Measurements from ENCODE around the gene HPCAL1. TPM values are rescaled to one million over a fixed set of nuclear protein-coding genes. Genes with fewer than 3 reads are reported as not detected.

HPCAL1 gene
- total RNA-seq, 2 donors from 2014 or later: 41.0 to 66.3 TPM

DNA sequence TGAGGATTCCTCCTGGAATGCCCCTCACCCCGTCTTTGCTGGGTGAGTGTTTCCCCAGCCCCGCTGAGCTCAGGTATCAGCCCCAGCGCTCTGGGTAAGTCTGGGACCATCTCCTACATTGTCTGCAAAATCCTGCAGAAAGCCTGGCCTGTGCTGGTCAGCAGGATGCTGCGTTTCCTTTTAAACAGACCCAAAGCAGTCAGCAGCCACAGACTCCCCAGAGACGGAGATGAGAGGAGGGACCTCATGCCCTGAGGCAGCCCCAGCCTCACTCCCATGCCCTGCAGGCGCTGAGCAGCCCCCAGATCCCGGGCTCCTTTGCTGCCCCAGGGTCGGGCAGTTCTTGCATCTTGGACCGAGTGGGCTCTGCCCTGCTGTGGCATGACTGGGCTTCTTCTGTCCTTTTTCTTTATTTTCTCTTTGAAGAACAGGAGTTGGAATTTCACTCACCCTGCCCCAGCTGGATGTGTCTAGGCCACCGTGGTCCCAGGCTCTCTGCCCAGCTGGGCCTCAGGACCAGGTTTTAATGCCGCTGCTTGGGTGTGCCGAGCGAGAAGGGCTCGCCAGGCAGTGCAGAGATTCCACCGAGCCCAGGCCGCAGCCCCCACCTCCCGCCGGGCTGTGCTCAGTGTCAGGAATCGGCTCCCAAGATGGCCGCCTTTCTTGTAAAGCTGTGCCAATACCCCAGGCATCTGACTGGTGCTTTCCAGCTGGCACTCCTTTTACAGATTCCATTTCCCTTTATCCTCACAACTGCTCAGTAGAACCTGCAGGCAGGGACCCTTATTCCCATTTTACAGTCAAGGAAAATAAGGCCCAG, 101.8 kb downstream of the HPCAL1 start:
- no peak for DNase-seq
- H3K4me3 ChIP-seq: no peak overlapping the region
- 89 to 92% methylated on average over 11 to 20 of the region's 20 CpGs for WGBS, 2 donors
- no peak for ATAC-seq
- H3K4me1 ChIP-seq: peaks cover 54% of the 10 kb centered on the region
- no peak for TF ChIP-seq POLR2A (IDR thresholded peaks at IDR 0.05)
- no peaks in the 10 kb centered on the region for H3K36me3 ChIP-seq (replicated peaks in 1 of 2; ENCODE audit: insufficient read depth in 1 of 2, low read depth in 2 of 2)
- H3K27ac ChIP-seq: peak overlapping the region in 3 of 4 donors; percentile 45 to 89 (median 58)
- H3K9me3 ChIP-seq: no peaks in the 10 kb centered on the region
- H3K27me3 ChIP-seq: no peaks in the 10 kb centered on the region
- intact Hi-C loops (cut with DNase I): no loop called here

DNA sequence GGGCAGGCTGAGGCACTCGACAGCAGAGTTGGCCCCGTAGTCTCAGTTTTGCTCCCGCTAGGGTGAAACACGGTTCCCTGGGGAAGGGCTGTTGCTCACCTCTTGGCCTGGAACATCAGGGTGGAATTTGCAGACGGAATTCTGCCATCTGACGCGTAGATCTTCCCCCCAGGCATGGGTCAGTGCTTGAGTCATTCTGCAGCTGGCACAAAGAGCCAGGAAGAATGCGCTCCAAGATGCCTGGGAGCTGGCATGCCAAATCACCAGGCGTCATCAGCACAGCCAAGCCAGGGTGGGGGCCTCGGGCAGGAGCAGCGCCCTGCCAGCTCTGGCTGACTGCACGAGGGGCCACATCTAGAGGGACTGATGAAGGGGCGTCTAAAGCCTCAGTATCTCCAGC, 102.7 kb downstream of the HPCAL1 start:
- 59 to 60% methylated on average over 5 to 11 of the region's 13 CpGs for WGBS, 2 donors
- ATAC-seq: peak; percentile 5
- no peaks in the 10 kb centered on the region for H3K27me3 ChIP-seq
- peaks cover 54% of the 10 kb centered on the region for H3K4me1 ChIP-seq
- H3K27ac ChIP-seq: peak overlapping the region; percentile 22 to 89 (median 89)
- H3K36me3 ChIP-seq (replicated peaks in 1 of 2; ENCODE audit: insufficient read depth in 1 of 2, low read depth in 2 of 2): no peaks in the 10 kb centered on the region
- no peaks in the 10 kb centered on the region for H3K9me3 ChIP-seq
- no peak for TF ChIP-seq POLR2A (IDR thresholded peaks at IDR 0.05)
- TF ChIP-seq, protein P1, sequence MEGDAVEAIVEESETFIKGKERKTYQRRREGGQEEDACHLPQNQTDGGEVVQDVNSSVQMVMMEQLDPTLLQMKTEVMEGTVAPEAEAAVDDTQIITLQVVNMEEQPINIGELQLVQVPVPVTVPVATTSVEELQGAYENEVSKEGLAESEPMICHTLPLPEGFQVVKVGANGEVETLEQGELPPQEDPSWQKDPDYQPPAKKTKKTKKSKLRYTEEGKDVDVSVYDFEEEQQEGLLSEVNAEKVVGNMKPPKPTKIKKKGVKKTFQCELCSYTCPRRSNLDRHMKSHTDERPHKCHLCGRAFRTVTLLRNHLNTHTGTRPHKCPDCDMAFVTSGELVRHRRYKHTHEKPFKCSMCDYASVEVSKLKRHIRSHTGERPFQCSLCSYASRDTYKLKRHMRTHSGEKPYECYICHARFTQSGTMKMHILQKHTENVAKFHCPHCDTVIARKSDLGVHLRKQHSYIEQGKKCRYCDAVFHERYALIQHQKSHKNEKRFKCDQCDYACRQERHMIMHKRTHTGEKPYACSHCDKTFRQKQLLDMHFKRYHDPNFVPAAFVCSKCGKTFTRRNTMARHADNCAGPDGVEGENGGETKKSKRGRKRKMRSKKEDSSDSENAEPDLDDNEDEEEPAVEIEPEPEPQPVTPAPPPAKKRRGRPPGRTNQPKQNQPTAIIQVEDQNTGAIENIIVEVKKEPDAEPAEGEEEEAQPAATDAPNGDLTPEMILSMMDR (IDR thresholded peaks at IDR 0.05): no peak
- DNase-seq: peak; percentile 53 to 85 (median 75)
- H3K4me3 ChIP-seq: no peak overlapping the region
- intact Hi-C loops (cut with DNase I): no loop called here

DNA sequence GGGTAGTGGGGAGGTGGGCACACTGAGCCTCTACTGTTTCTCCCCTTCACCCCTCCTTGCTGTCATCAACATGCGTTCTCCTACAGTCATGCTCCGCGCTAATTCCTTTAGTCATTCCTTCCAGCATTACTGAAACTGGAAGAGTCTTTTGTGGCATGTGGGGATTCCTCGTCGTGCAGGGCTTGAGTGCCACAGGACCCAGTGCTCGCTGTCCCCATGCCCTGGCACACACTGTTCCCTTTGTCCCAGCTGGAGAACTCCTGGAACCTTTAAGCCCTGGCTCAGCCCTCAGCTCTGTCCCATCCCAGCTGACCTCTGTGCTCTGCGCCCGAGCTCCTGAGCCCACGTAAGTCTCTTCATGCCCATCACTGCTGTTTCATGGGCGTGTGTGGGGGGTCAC, 103.3 kb downstream of the HPCAL1 start:
- Histone ChIP-seq H3K4me3 (no peak overlapping the region), H3K27me3 (no peaks in the 10 kb centered on the region), H3K9me3 (no peaks in the 10 kb centered on the region), H3K4me1 (peaks cover 55% of the 10 kb centered on the region), H3K36me3 (replicated peaks in 1 of 2; ENCODE audit: insufficient read depth in 1 of 2, low read depth in 2 of 2) (no peaks in the 10 kb centered on the region), H3K27ac (peak overlapping the region; percentile 22 to 89 (median 89))
- ATAC-seq (no peak), DNase-seq (no peak)
- intact Hi-C loops (cut with DNase I): no loop called here
- no peak for TF ChIP-seq POLR2A (IDR thresholded peaks at IDR 0.05)
- TF ChIP-seq, protein P1 (IDR thresholded peaks at IDR 0.05): no peak
- WGBS, 2 donors: 82 to 86% methylated on average over 10 of the region's 10 CpGs

DNA sequence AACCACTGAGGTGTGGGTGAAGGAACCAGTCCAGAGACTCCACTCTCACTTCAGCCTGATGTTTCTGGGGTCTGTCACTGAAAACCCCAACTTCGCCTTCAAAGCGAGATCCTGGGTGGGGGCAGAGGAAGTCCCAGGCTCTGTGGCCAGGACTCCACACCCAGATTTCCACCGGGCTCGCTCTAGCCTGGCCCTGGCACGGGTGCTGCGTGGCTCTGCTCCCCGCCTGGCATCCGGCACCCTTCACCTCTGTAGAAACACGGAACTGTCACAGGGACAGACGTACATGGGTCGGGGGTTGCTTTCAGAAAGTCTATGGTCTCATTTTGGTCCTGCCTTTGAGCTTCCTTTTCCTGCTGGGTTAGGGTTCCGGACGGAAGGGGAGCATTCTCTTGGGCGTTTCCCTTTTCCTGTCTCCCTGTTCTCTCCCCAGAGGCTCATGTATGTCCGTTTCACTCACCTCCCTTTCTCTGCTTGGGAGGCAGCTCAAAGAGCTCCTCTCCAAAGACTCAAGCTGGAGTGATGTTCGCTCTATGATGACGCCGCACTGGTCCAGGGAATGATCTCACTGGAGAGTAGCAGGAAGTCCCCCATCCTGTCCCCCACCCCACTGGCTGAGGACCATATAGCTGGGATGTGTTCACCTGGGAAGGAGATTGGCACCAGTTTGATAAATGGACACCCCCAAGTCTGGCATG, 103.9 kb downstream of the HPCAL1 start:
- no peak for TF ChIP-seq POLR2A (IDR thresholded peaks at IDR 0.05)
- TF ChIP-seq, protein P1 (IDR thresholded peaks at IDR 0.05): no peak
- peak overlapping the region; percentile 89 to 93 (median 89) for H3K27ac ChIP-seq
- intact Hi-C loops (cut with DNase I): no loop called here
- 72 to 90% methylated on average over 14 to 18 of the region's 18 CpGs for WGBS, 2 donors
- ATAC-seq (no peak), DNase-seq (no peak)
- H3K9me3 ChIP-seq: no peaks in the 10 kb centered on the region
- H3K36me3 ChIP-seq (replicated peaks in 1 of 2; ENCODE audit: insufficient read depth in 1 of 2, low read depth in 2 of 2): no peaks in the 10 kb centered on the region
- no peaks in the 10 kb centered on the region for H3K27me3 ChIP-seq
- H3K4me3 ChIP-seq: no peak overlapping the region
- peaks cover 57% of the 10 kb centered on the region for H3K4me1 ChIP-seq

DNA sequence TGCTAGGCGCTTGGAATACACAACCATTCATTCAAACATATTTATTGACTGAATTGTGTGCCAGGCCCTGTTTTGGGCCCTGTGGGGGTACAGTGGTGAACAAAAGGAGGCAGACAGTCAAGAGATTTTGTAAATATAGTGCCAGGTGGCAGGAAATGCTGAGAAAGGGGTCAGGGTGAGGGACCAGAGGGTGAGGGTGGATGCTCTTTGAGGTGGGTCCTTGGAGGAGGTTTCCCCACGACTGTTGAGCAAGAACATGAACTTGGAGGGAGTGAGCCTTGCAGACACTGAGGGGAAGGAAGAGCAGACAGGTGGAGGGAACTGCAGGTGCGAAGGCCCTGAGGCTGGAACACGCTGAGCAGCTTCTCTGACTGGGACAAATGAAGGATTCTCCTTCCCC, 104.7 kb downstream of the HPCAL1 start:
- Histone ChIP-seq H3K9me3 (no peaks in the 10 kb centered on the region), H3K36me3 (replicated peaks in 1 of 2; ENCODE audit: insufficient read depth in 1 of 2, low read depth in 2 of 2) (no peaks in the 10 kb centered on the region), H3K27me3 (no peaks in the 10 kb centered on the region), H3K4me3 (no peak overlapping the region), H3K27ac (peak overlapping the region; percentile 89 to 93 (median 89)), H3K4me1 (peaks cover 63% of the 10 kb centered on the region)
- DNase-seq (no peak), ATAC-seq (no peak)
- 66 to 79% methylated on average over 4 of the region's 4 CpGs for WGBS, 2 donors
- TF ChIP-seq POLR2A (IDR thresholded peaks at IDR 0.05): no peak
- TF ChIP-seq, protein P1 (IDR thresholded peaks at IDR 0.05): no peak
- intact Hi-C loops (cut with DNase I): no loop called here

Measured in body of pancreas (tissue), 4 donors.